ENCODE results near the gene EIF4E3.

The EIF4E3 gene

GRCh38 chr3:71672340-71672739 lies 52.9 kb downstream of the EIF4E3 start:
- Histone ChIP-seq H3K79me2 (ENCODE audit: control insufficient read depth, insufficient read depth, low read length) (no peaks in the 10 kb centered on the region), H3K56ac (ENCODE audit: low read length) (no peak overlapping the region), H3K4ac (ENCODE audit: low read depth, low read length) (no peak overlapping the region), H4K8ac (ENCODE audit: low read depth, low read length) (no peak overlapping the region), H4K5ac (ENCODE audit: low read length) (no peak overlapping the region), H3K27me3 (ENCODE audit: insufficient read depth, low read length, poor library complexity) (no peaks in the 10 kb centered on the region), H3K36me3 (ENCODE audit: control insufficient read depth, insufficient read depth, low read length) (no peaks in the 10 kb centered on the region), H2BK5ac (ENCODE audit: low read length) (no peak overlapping the region), H2AK5ac (ENCODE audit: low read length) (no peak overlapping the region), H3K4me1 (ENCODE audit: control insufficient read depth, low read depth, low read length) (no peaks in the 10 kb centered on the region), H3K9ac (ENCODE audit: low read length) (no peak overlapping the region), H3K79me1 (ENCODE audit: low read length) (no peaks in the 10 kb centered on the region), H3K4me2 (ENCODE audit: low read length) (no peak overlapping the region), H3K27ac (ENCODE audit: low read depth, low read length) (no peak overlapping the region), H3K4me3 (ENCODE audit: low read length) (no peak overlapping the region), H3K18ac (ENCODE audit: low read length) (no peak overlapping the region), H2BK15ac (replicated peaks; ENCODE audit: low read depth) (no peak overlapping the region), H3K23ac (ENCODE audit: low read length) (no peak overlapping the region), H2BK120ac (ENCODE audit: low read depth, low read length) (no peak overlapping the region)
- WGBS (ENCODE audit: extremely low coverage, insufficient coverage, low lambda C conversion rate): no CpG with 5 or more reads among the region's 9 CpGs
- no peak for DNase-seq

GRCh38 chr3:71671216-71671845 lies 53.9 kb downstream of the EIF4E3 start:
- Histone ChIP-seq H3K18ac (ENCODE audit: low read length) (no peak overlapping the region), H3K79me2 (ENCODE audit: control insufficient read depth, insufficient read depth, low read length) (no peaks in the 10 kb centered on the region), H3K27me3 (ENCODE audit: insufficient read depth, low read length, poor library complexity) (no peaks in the 10 kb centered on the region), H3K79me1 (ENCODE audit: low read length) (no peaks in the 10 kb centered on the region), H3K27ac (ENCODE audit: low read depth, low read length) (no peak overlapping the region), H3K56ac (ENCODE audit: low read length) (no peak overlapping the region), H4K8ac (ENCODE audit: low read depth, low read length) (no peak overlapping the region), H2BK120ac (ENCODE audit: low read depth, low read length) (no peak overlapping the region), H3K4me2 (ENCODE audit: low read length) (no peak overlapping the region), H2BK15ac (replicated peaks; ENCODE audit: low read depth) (no peak overlapping the region), H2BK5ac (ENCODE audit: low read length) (no peak overlapping the region), H4K5ac (ENCODE audit: low read length) (no peak overlapping the region), H2AK5ac (ENCODE audit: low read length) (no peak overlapping the region), H3K9ac (ENCODE audit: low read length) (no peak overlapping the region), H3K36me3 (ENCODE audit: control insufficient read depth, insufficient read depth, low read length) (no peaks in the 10 kb centered on the region), H3K23ac (ENCODE audit: low read length) (no peak overlapping the region), H3K4me1 (ENCODE audit: control insufficient read depth, low read depth, low read length) (no peaks in the 10 kb centered on the region), H3K4me3 (ENCODE audit: low read length) (no peak overlapping the region), H3K4ac (ENCODE audit: low read depth, low read length) (no peak overlapping the region)
- DNase-seq: no peak
- no CpG with 5 or more reads among the region's 19 CpGs for WGBS (ENCODE audit: extremely low coverage, insufficient coverage, low lambda C conversion rate)

- Histone ChIP-seq H2BK15ac (replicated peaks; ENCODE audit: low read depth) (no peak overlapping the region), H3K4me2 (ENCODE audit: low read length) (no peak overlapping the region), H2BK120ac (ENCODE audit: low read depth, low read length) (no peak overlapping the region), H4K8ac (ENCODE audit: low read depth, low read length) (no peak overlapping the region), H3K18ac (ENCODE audit: low read length) (no peak overlapping the region), H3K27ac (ENCODE audit: low read depth, low read length) (no peak overlapping the region), H3K23ac (ENCODE audit: low read length) (no peak overlapping the region), H3K79me1 (ENCODE audit: low read length) (no peaks in the 10 kb centered on the region), H2BK5ac (ENCODE audit: low read length) (no peak overlapping the region), H3K4me1 (ENCODE audit: control insufficient read depth, low read depth, low read length) (no peaks in the 10 kb centered on the region), H2AK5ac (ENCODE audit: low read length) (no peak overlapping the region), H4K5ac (ENCODE audit: low read length) (no peak overlapping the region), H3K56ac (ENCODE audit: low read length) (no peak overlapping the region), H3K4me3 (ENCODE audit: low read length) (no peak overlapping the region), H3K79me2 (ENCODE audit: control insufficient read depth, insufficient read depth, low read length) (no peaks in the 10 kb centered on the region), H3K27me3 (ENCODE audit: insufficient read depth, low read length, poor library complexity) (no peaks in the 10 kb centered on the region), H3K9ac (ENCODE audit: low read length) (no peak overlapping the region), H3K36me3 (ENCODE audit: control insufficient read depth, insufficient read depth, low read length) (no peaks in the 10 kb centered on the region), H3K4ac (ENCODE audit: low read depth, low read length) (no peak overlapping the region)
- no peak for DNase-seq
- WGBS (ENCODE audit: extremely low coverage, insufficient coverage, low lambda C conversion rate): no CpG with 5 or more reads among the region's 3 CpGs
Observed at GRCh38 chr3:71662568-71662967, 62.6 kb downstream of the EIF4E3 start.

- no peak overlapping the region for H3K4ac ChIP-seq (ENCODE audit: low read depth, low read length)
- no peak overlapping the region for H2BK120ac ChIP-seq (ENCODE audit: low read depth, low read length)
- H3K56ac ChIP-seq (ENCODE audit: low read length): no peak overlapping the region
- no CpG with 5 or more reads among the region's 3 CpGs for WGBS (ENCODE audit: extremely low coverage, insufficient coverage, low lambda C conversion rate)
- no peak overlapping the region for H2BK5ac ChIP-seq (ENCODE audit: low read length)
- no peaks in the 10 kb centered on the region for H3K79me2 ChIP-seq (ENCODE audit: control insufficient read depth, insufficient read depth, low read length)
- H4K8ac ChIP-seq (ENCODE audit: low read depth, low read length): no peak overlapping the region
- H2BK15ac ChIP-seq (replicated peaks; ENCODE audit: low read depth): no peak overlapping the region
- H3K79me1 ChIP-seq (ENCODE audit: low read length): no peaks in the 10 kb centered on the region
- H3K9ac ChIP-seq (ENCODE audit: low read length): no peak overlapping the region
- no peaks in the 10 kb centered on the region for H3K36me3 ChIP-seq (ENCODE audit: control insufficient read depth, insufficient read depth, low read length)
- no peak overlapping the region for H3K27ac ChIP-seq (ENCODE audit: low read depth, low read length)
- no peak for DNase-seq
- H4K5ac ChIP-seq (ENCODE audit: low read length): no peak overlapping the region
- no peaks in the 10 kb centered on the region for H3K27me3 ChIP-seq (ENCODE audit: insufficient read depth, low read length, poor library complexity)
- no peak overlapping the region for H3K18ac ChIP-seq (ENCODE audit: low read length)
- H3K23ac ChIP-seq (ENCODE audit: low read length): no peak overlapping the region
- H3K4me2 ChIP-seq (ENCODE audit: low read length): no peak overlapping the region
- no peak overlapping the region for H2AK5ac ChIP-seq (ENCODE audit: low read length)
- no peak overlapping the region for H3K4me3 ChIP-seq (ENCODE audit: low read length)
- no peaks in the 10 kb centered on the region for H3K4me1 ChIP-seq (ENCODE audit: control insufficient read depth, low read depth, low read length)
Observed at GRCh38 chr3:71662056-71662455, 63.1 kb downstream of the EIF4E3 start.

- Histone ChIP-seq H3K36me3 (ENCODE audit: control insufficient read depth, insufficient read depth, low read length) (no peaks in the 10 kb centered on the region), H3K4me2 (ENCODE audit: low read length) (no peak overlapping the region), H3K27me3 (ENCODE audit: insufficient read depth, low read length, poor library complexity) (no peaks in the 10 kb centered on the region), H2BK120ac (ENCODE audit: low read depth, low read length) (no peak overlapping the region), H3K18ac (ENCODE audit: low read length) (no peak overlapping the region), H4K8ac (ENCODE audit: low read depth, low read length) (no peak overlapping the region), H3K23ac (ENCODE audit: low read length) (no peak overlapping the region), H2AK5ac (ENCODE audit: low read length) (no peak overlapping the region), H3K27ac (ENCODE audit: low read depth, low read length) (no peak overlapping the region), H3K56ac (ENCODE audit: low read length) (peak overlapping the region; percentile 7), H3K79me1 (ENCODE audit: low read length) (no peaks in the 10 kb centered on the region), H3K4me3 (ENCODE audit: low read length) (no peak overlapping the region), H3K4me1 (ENCODE audit: control insufficient read depth, low read depth, low read length) (no peaks in the 10 kb centered on the region), H3K9ac (ENCODE audit: low read length) (no peak overlapping the region), H2BK5ac (ENCODE audit: low read length) (no peak overlapping the region), H3K4ac (ENCODE audit: low read depth, low read length) (no peak overlapping the region), H2BK15ac (replicated peaks; ENCODE audit: low read depth) (no peak overlapping the region), H4K5ac (ENCODE audit: low read length) (no peak overlapping the region), H3K79me2 (ENCODE audit: control insufficient read depth, insufficient read depth, low read length) (no peaks in the 10 kb centered on the region)
- no CpG with 5 or more reads among the region's 9 CpGs for WGBS (ENCODE audit: extremely low coverage, insufficient coverage, low lambda C conversion rate)
- DNase-seq: no peak
Observed at GRCh38 chr3:71659864-71660591, 65.2 kb downstream of the EIF4E3 start.
